ENCODE data around the gene RPL4.

DNA sequence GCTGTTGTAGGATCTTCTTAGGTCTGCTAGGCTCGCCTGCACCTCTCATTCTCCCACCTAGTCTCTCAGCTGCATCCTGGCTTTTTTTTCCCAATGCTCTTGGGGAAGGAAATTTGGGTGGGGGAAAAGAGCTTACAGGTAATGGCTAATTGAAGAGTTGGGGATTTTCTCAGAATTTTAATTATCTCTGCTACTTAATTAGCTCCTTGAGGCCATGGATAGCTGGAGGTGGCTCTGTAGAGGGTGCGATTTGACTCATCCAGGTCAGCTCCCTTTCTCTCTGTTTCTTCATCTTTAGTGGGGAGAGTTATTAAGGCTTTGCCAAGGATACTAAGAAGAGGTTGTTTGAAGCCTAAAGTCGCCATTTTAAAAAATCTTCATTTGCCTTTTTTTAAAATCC lies 29.7 kb downstream of the RPL4 start:
- TF ChIP-seq SP2 (IDR thresholded peaks at IDR 0.05; ENCODE audit: low read length) (no peak), TCF12 (IDR thresholded peaks at IDR 0.05; ENCODE audit: low read depth, low read length) (no peak), ZNF274 (IDR thresholded peaks at IDR 0.05; ENCODE audit: borderline replicate concordance, extremely low read depth, low read length) (no peak), EZH2 (IDR thresholded peaks at IDR 0.05; ENCODE audit: low read depth, low read length, severe bottlenecking) (no peak), RFX5 (IDR thresholded peaks at IDR 0.05; ENCODE audit: borderline replicate concordance, low read depth, low read length) (no peak), RAD21 (IDR thresholded peaks at IDR 0.05 in 1 of 2, conservative IDR thresholded peaks at IDR 0.05 in 1 of 2; ENCODE audit: low read depth in 2 of 2, low read length in 2 of 2) (no peak), EP300 (IDR thresholded peaks at IDR 0.05; ENCODE audit: borderline replicate concordance in 1 of 2, low read depth in 2 of 2, low read length in 2 of 2) (no peak), POLR2AphosphoS5 (IDR thresholded peaks at IDR 0.05; ENCODE audit: low read depth, low read length) (no peak), SUZ12 (IDR thresholded peaks at IDR 0.05; ENCODE audit: low read length) (no peak)
- TF ChIP-seq, protein P1, sequence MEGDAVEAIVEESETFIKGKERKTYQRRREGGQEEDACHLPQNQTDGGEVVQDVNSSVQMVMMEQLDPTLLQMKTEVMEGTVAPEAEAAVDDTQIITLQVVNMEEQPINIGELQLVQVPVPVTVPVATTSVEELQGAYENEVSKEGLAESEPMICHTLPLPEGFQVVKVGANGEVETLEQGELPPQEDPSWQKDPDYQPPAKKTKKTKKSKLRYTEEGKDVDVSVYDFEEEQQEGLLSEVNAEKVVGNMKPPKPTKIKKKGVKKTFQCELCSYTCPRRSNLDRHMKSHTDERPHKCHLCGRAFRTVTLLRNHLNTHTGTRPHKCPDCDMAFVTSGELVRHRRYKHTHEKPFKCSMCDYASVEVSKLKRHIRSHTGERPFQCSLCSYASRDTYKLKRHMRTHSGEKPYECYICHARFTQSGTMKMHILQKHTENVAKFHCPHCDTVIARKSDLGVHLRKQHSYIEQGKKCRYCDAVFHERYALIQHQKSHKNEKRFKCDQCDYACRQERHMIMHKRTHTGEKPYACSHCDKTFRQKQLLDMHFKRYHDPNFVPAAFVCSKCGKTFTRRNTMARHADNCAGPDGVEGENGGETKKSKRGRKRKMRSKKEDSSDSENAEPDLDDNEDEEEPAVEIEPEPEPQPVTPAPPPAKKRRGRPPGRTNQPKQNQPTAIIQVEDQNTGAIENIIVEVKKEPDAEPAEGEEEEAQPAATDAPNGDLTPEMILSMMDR (IDR thresholded peaks at IDR 0.05; ENCODE audit: control extremely low read depth in 1 of 3, insufficient read depth in 1 of 3, low read depth in 1 of 3, low read length in 3 of 3): no peak
